ENCODE results near the gene SPRY2. TPM values are rescaled to one million over a fixed set of nuclear protein-coding genes. Genes with fewer than 3 reads are reported as not detected.

SPRY2 gene
- polyA plus RNA-seq, 1 donor from 2014 or later, result 6.0 TPM

DNA sequence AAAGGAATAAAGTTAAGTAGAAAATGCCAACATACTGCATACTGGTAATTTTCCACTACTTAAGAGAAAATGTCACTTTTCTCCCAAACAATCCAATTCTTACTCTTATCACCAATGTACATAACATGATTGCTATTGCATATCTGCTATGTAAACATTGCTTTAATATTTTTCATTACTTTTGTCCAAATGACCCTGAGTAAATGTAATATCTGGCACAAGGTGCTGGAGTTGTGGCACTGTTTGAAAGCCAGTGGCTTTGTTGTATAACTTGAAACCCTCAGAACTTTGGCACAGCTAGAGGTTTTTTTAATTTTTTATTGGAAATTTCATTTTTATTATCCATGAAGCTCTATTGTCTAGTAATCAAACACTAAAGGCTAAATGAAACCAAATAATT lies 45.7 kb upstream of the SPRY2 start:
- Histone ChIP-seq H3K79me2 (replicated peaks; ENCODE audit: insufficient read depth, low read length) (no peaks in the 10 kb centered on the region), H3K27ac (ENCODE audit: low read length) (no peak overlapping the region), H3K9me3 (ENCODE audit: low read length) (no peaks in the 10 kb centered on the region), H3K27me3 (ENCODE audit: insufficient read depth, low read depth, low read length) (no peaks in the 10 kb centered on the region), H3K4me2 (ENCODE audit: low read length) (no peak overlapping the region), H2AFZ (ENCODE audit: low read depth, low read length) (no peak overlapping the region), H3F3A (ENCODE audit: insufficient read depth, low read length, poor library complexity, severe bottlenecking) (no peaks in the 10 kb centered on the region), H3K9me2 (ENCODE audit: insufficient read depth, low read length) (no peaks in the 10 kb centered on the region), H3K36me3 (ENCODE audit: insufficient read depth, low read length) (no peaks in the 10 kb centered on the region), H3K4me3 (ENCODE audit: low read length) (no peak overlapping the region), H3K9ac (ENCODE audit: low read length) (no peak overlapping the region), H4K20me1 (ENCODE audit: insufficient read depth) (no peaks in the 10 kb centered on the region)
- TF ChIP-seq MXI1 (conservative IDR thresholded peaks at IDR 0.05; ENCODE audit: poor library complexity, severe bottlenecking), result no peak
- TF ChIP-seq EZH2 (IDR thresholded peaks at IDR 0.05; ENCODE audit: borderline replicate concordance, insufficient read depth, low read length, poor library complexity, severe bottlenecking), result no peak
- no peak for TF ChIP-seq SMC3 (conservative IDR thresholded peaks at IDR 0.05; ENCODE audit: poor library complexity)
- TF ChIP-seq, protein P1, sequence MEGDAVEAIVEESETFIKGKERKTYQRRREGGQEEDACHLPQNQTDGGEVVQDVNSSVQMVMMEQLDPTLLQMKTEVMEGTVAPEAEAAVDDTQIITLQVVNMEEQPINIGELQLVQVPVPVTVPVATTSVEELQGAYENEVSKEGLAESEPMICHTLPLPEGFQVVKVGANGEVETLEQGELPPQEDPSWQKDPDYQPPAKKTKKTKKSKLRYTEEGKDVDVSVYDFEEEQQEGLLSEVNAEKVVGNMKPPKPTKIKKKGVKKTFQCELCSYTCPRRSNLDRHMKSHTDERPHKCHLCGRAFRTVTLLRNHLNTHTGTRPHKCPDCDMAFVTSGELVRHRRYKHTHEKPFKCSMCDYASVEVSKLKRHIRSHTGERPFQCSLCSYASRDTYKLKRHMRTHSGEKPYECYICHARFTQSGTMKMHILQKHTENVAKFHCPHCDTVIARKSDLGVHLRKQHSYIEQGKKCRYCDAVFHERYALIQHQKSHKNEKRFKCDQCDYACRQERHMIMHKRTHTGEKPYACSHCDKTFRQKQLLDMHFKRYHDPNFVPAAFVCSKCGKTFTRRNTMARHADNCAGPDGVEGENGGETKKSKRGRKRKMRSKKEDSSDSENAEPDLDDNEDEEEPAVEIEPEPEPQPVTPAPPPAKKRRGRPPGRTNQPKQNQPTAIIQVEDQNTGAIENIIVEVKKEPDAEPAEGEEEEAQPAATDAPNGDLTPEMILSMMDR (IDR thresholded peaks at IDR 0.05; ENCODE audit: poor library complexity, severe bottlenecking), result no peak
- no peak for TF ChIP-seq POLR2AphosphoS5 (IDR thresholded peaks at IDR 0.05)
- TF ChIP-seq, protein P2, sequence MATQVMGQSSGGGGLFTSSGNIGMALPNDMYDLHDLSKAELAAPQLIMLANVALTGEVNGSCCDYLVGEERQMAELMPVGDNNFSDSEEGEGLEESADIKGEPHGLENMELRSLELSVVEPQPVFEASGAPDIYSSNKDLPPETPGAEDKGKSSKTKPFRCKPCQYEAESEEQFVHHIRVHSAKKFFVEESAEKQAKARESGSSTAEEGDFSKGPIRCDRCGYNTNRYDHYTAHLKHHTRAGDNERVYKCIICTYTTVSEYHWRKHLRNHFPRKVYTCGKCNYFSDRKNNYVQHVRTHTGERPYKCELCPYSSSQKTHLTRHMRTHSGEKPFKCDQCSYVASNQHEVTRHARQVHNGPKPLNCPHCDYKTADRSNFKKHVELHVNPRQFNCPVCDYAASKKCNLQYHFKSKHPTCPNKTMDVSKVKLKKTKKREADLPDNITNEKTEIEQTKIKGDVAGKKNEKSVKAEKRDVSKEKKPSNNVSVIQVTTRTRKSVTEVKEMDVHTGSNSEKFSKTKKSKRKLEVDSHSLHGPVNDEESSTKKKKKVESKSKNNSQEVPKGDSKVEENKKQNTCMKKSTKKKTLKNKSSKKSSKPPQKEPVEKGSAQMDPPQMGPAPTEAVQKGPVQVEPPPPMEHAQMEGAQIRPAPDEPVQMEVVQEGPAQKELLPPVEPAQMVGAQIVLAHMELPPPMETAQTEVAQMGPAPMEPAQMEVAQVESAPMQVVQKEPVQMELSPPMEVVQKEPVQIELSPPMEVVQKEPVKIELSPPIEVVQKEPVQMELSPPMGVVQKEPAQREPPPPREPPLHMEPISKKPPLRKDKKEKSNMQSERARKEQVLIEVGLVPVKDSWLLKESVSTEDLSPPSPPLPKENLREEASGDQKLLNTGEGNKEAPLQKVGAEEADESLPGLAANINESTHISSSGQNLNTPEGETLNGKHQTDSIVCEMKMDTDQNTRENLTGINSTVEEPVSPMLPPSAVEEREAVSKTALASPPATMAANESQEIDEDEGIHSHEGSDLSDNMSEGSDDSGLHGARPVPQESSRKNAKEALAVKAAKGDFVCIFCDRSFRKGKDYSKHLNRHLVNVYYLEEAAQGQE (IDR thresholded peaks at IDR 0.05; ENCODE audit: borderline replicate concordance), result no peak
- TF ChIP-seq TAF1 (IDR thresholded peaks at IDR 0.05; ENCODE audit: low read depth), result no peak
- TF ChIP-seq EP300 (conservative IDR thresholded peaks at IDR 0.05; ENCODE audit: poor library complexity, severe bottlenecking), result no peak
- TF ChIP-seq RAD21 (conservative IDR thresholded peaks at IDR 0.05), result no peak

DNA sequence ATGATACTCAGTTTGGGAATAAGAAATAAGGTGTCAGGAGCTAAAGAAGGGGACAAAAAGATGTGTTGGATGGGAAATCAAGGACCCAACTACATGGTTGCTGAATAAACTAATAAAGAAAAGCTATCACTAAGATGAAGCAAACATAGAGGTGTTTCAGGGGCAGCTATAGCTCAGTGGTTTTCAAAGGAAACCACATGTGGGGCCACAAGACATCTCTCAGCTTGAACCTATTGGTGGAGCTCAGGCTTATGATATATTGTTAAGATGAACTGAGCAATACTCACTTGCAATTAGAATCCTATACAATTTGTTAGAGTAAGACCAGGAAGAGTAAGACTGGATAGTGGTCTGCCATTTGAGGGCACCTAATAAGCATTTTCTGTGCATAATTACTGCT lies 45.1 kb upstream of the SPRY2 start:
- H3K4me2 ChIP-seq (ENCODE audit: low read length), result no peak overlapping the region
- H3K36me3 ChIP-seq (ENCODE audit: insufficient read depth, low read length), result no peaks in the 10 kb centered on the region
- H3K79me2 ChIP-seq (replicated peaks; ENCODE audit: insufficient read depth, low read length), result no peaks in the 10 kb centered on the region
- no peaks in the 10 kb centered on the region for H3K27me3 ChIP-seq (ENCODE audit: insufficient read depth, low read depth, low read length)
- TF ChIP-seq SMC3 (conservative IDR thresholded peaks at IDR 0.05; ENCODE audit: poor library complexity) (no peak), TAF1 (IDR thresholded peaks at IDR 0.05; ENCODE audit: low read depth) (no peak), EZH2 (IDR thresholded peaks at IDR 0.05; ENCODE audit: borderline replicate concordance, insufficient read depth, low read length, poor library complexity, severe bottlenecking) (no peak), RAD21 (conservative IDR thresholded peaks at IDR 0.05) (no peak), MXI1 (conservative IDR thresholded peaks at IDR 0.05; ENCODE audit: poor library complexity, severe bottlenecking) (no peak), EP300 (conservative IDR thresholded peaks at IDR 0.05; ENCODE audit: poor library complexity, severe bottlenecking) (no peak), POLR2AphosphoS5 (IDR thresholded peaks at IDR 0.05) (no peak)
- TF ChIP-seq, protein P2 (IDR thresholded peaks at IDR 0.05; ENCODE audit: borderline replicate concordance), result no peak
- TF ChIP-seq, protein P1 (IDR thresholded peaks at IDR 0.05; ENCODE audit: poor library complexity, severe bottlenecking), result no peak
- no peaks in the 10 kb centered on the region for H4K20me1 ChIP-seq (ENCODE audit: insufficient read depth)
- no peaks in the 10 kb centered on the region for H3K9me3 ChIP-seq (ENCODE audit: low read length)
- no peak overlapping the region for H2AFZ ChIP-seq (ENCODE audit: low read depth, low read length)
- no peaks in the 10 kb centered on the region for H3F3A ChIP-seq (ENCODE audit: insufficient read depth, low read length, poor library complexity, severe bottlenecking)
- no peak overlapping the region for H3K9ac ChIP-seq (ENCODE audit: low read length)
- H3K9me2 ChIP-seq (ENCODE audit: insufficient read depth, low read length), result no peaks in the 10 kb centered on the region
- H3K4me3 ChIP-seq (ENCODE audit: low read length), result no peak overlapping the region
- H3K27ac ChIP-seq (ENCODE audit: low read length), result no peak overlapping the region
